HG03097 (cell line): Measurements from ENCODE around the gene ATP2C1.

Experiments
- ATAC-seq: cut with Tn5 transposase; IDR thresholded peaks from one replicate; pipeline ENCODE4 v1.9.1; 2021; ENCODE audit not compliant: unreplicated experiment, low FRiP score

The ATP2C1 gene

GRCh38 chr3:130894130-130894985 is 474 bp downstream of the ATP2C1 start:
- ATAC-seq: peak; percentile 12

- no peak for ATAC-seq
These were observed 1.0 kb downstream of the ATP2C1 start for GRCh38 chr3:130894986-130895280.

GRCh38 chr3:130895690-130896488 is 2.0 kb downstream of the ATP2C1 start:
- no peak for ATAC-seq

GRCh38 chr3:130897316-130897715 is 3.4 kb downstream of the ATP2C1 start:
- ATAC-seq: no peak

- no peak for ATAC-seq
These were observed 7.1 kb downstream of the ATP2C1 start for GRCh38 chr3:130900959-130901358.

GRCh38 chr3:130901463-130902204 is 7.8 kb downstream of the ATP2C1 start:
- ATAC-seq: no peak

- no peak for ATAC-seq
These were observed 9.6 kb downstream of the ATP2C1 start for GRCh38 chr3:130903412-130903908.

GRCh38 chr3:130904491-130904890 is 10.6 kb downstream of the ATP2C1 start:
- no peak for ATAC-seq

GRCh38 chr3:130905551-130905950 is 11.7 kb downstream of the ATP2C1 start:
- no peak for ATAC-seq

- ATAC-seq: no peak
These were observed 12.6 kb downstream of the ATP2C1 start for GRCh38 chr3:130906374-130906995.

GRCh38 chr3:130907500-130907899 is 13.6 kb downstream of the ATP2C1 start:
- ATAC-seq: no peak

- ATAC-seq: no peak
These were observed 14.1 kb downstream of the ATP2C1 start for GRCh38 chr3:130907966-130908365.

GRCh38 chr3:130915567-130916292 is 21.8 kb downstream of the ATP2C1 start:
- no peak for ATAC-seq

GRCh38 chr3:130916507-130917167 is 22.8 kb downstream of the ATP2C1 start:
- no peak for ATAC-seq

- no peak for ATAC-seq
These were observed 24.4 kb downstream of the ATP2C1 start for GRCh38 chr3:130918328-130918727.

GRCh38 chr3:130925628-130926027 is 31.7 kb downstream of the ATP2C1 start:
- peak; percentile 68 for ATAC-seq

GRCh38 chr3:130926504-130926903 is 32.6 kb downstream of the ATP2C1 start:
- ATAC-seq: no peak

GRCh38 chr3:130929804-130930203 is 35.9 kb downstream of the ATP2C1 start:
- ATAC-seq: no peak

- no peak for ATAC-seq
These were observed 39.1 kb downstream of the ATP2C1 start for GRCh38 chr3:130932979-130933378.
